HG03460 (cell line): ENCODE measurements around the gene KIAA1328.

Experiments
- ATAC-seq: cut with Tn5 transposase; IDR thresholded peaks from one replicate; pipeline ENCODE4 v1.9.1; 2021; ENCODE audit not compliant: unreplicated experiment

KIAA1328 gene

GRCh38 chr18:37272841-37273240, 443.9 kb downstream of the KIAA1328 start:
- no peak for ATAC-seq

GRCh38 chr18:37274309-37275236, 445.6 kb downstream of the KIAA1328 start:
- no peak for ATAC-seq

- no peak for ATAC-seq
Measured at GRCh38 chr18:37275237-37275741, 446.4 kb downstream of the KIAA1328 start.

- ATAC-seq = no peak
Measured at GRCh38 chr18:37276111-37276890, 447.4 kb downstream of the KIAA1328 start.

- no peak for ATAC-seq
Measured at GRCh38 chr18:37277804-37278203, 448.9 kb downstream of the KIAA1328 start.
